ENCODE data around the gene FBLN5.

FBLN5 gene

DNA sequence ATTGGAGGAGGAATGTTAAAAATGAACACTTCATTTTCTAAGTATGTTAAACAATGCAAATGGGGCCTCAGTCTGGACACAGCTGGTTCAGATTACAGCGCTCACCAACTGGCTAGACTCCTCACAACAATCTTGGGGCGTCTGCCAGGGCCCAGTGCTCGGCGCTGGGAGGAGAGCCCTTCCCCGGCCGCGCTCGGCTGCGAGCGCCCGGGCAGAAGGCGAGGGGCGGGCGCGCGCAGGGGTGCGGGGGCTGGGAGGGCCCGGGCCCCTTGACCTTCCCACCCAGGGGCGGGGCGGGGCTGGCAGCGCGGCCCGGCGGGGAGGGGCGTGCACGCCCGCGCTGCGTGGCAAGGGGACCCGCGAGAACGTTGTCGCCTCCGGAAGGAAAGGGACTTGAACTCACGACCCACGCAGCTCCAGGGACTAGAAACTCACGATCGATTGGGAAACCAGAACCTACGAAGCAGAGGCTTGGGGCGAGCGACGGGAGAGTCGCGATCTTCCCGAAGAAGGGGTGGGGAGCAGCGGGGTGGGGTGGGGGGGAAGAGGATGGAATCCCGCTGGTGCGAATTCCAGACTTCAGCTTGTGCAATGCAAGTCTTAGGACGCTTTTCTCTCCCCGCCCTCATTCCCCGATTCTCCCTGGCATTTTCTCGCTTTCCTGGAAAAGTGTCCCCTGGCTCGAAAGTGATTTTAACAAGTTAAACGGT, at the start of gene FBLN5:
FBLN5 (minus strand) TSS at position 220 of the 710 bp plus-strand sequence. CDS start 465 bp downstream, outside the sequence.
- peak; percentile 19 for DNase-seq (ENCODE audit: low read depth)

- DNase-seq (ENCODE audit: low read depth): no peak
Measured at GRCh38 chr14:91996948-91997371, 49.5 kb upstream of the FBLN5 start.

- no peak for DNase-seq (ENCODE audit: low read depth)
Measured at GRCh38 chr14:91987192-91987591, 39.7 kb upstream of the FBLN5 start.

DNA sequence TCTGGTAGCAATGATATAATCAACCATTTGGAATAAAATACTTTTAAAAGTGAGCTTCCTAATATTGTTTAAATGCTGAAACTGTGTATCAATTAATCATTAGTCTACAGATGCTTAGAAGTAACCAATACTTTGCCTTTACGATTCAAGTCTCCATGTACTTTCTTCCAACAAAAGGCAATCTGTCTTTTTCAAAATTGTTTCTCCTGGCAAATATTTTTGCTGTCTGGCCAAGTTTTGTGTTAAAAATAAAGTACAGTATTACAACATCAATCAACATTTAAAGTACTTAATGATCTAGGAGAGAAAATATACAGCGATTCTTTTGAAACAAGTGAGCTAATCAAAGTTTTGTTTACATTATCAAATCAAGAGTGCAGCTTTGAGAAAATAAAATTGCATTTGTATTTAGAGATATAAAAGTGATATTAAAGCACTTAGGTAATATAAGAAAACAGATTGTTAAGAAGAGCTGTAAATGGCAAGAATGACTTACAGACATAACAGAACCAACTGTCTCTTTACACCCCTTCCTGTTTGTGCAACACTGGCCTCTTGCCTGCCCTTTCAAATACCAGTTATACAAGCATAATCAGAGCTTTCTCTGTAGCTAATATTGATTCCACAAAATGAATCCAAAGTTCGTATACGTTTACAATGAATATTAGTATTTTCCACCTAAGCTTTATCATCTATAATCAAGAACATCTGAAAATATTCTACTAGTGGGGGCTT, 38.2 kb upstream of the FBLN5 start:
- DNase-seq (ENCODE audit: low read depth): no peak

- DNase-seq (ENCODE audit: low read depth): no peak
Measured at GRCh38 chr14:91985008-91985407, 37.5 kb upstream of the FBLN5 start.

GRCh38 chr14:91983588-91983987, 36.1 kb upstream of the FBLN5 start:
- DNase-seq (ENCODE audit: low read depth): no peak

DNA sequence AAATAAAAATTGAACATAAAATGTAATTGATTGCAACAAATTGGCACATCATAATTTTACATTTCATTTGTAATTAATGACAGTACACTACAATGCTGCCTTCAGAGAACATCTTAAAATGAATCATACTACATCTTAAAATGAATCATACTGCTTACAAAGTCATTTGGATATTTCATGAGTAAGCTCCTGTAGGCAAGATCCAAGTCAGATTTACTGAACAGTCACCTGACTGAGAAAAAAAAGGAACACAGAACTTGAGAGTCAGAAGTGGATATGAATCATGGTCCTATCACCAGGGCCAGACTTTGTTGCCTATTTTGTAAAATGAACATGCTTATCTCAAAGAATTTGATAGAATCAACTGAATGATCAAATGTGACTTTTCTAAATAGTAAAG, 32.7 kb upstream of the FBLN5 start:
- DNase-seq (ENCODE audit: low read depth): no peak

DNA sequence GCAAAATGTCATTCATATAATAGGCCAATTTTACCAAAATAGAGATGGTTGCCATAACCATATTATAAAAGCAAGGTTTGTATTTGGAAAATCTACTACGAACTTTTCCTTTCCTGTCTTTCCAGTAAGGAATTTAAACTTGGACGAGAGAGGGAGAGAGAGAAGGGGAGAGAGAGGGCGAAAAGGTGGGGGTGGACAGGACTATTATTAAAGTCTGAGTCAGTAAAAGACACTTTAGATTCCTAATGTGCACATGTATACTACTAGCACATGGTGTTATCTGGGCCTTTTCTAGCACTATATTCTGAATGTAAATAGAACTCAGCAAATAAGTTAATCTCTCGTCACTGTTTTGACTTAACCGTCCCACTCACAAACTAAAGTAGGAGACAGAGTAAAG, 30.4 kb upstream of the FBLN5 start:
- no peak for DNase-seq (ENCODE audit: low read depth)

GRCh38 chr14:91975763-91976162, 28.3 kb upstream of the FBLN5 start:
- DNase-seq (ENCODE audit: low read depth): no peak

GRCh38 chr14:91971188-91971778, 23.8 kb upstream of the FBLN5 start:
- DNase-seq (ENCODE audit: low read depth): no peak

DNA sequence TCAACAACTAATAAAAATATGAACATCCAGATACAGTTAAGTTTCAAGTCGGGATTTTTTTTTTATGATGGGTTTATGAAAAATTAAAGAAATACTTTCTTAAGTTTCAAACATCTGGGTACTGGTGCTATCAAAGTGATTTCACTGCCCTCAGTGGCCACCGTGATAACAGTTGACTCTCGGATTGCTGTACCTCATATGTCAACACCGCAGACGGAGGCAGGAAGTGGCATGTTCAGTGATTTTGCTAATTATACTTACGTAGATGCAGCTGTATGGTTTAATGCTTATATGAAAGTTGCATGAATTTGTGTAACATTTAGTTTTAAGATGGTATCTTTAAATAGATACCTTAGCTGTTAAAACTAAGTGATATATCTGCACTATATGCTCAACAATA, 20.8 kb upstream of the FBLN5 start:
- DNase-seq (ENCODE audit: low read depth): no peak

DNA sequence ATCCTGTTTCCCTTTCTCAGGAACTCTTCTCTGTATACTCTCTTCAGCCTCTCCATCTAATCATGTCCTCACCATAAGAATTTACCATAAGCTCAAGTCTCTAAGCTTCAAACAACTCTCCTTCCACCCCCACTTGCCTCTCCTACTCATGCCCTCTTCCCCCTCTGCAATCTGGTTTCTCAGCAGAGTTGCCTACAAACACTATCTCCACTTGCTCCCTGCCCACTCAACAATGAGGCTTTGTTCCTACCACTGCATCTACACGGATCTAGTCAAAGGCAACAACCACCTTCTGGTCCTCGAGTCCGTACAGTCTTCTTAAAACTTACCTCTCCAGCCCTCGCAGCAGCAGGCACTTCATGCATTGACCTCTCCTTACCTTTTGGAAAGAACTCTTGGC, 17.2 kb upstream of the FBLN5 start:
- DNase-seq (ENCODE audit: low read depth): no peak

GRCh38 chr14:91964011-91964410, 16.5 kb upstream of the FBLN5 start:
- no peak for DNase-seq (ENCODE audit: low read depth)

GRCh38 chr14:91963465-91963864, 16.0 kb upstream of the FBLN5 start:
- DNase-seq (ENCODE audit: low read depth): no peak

DNA sequence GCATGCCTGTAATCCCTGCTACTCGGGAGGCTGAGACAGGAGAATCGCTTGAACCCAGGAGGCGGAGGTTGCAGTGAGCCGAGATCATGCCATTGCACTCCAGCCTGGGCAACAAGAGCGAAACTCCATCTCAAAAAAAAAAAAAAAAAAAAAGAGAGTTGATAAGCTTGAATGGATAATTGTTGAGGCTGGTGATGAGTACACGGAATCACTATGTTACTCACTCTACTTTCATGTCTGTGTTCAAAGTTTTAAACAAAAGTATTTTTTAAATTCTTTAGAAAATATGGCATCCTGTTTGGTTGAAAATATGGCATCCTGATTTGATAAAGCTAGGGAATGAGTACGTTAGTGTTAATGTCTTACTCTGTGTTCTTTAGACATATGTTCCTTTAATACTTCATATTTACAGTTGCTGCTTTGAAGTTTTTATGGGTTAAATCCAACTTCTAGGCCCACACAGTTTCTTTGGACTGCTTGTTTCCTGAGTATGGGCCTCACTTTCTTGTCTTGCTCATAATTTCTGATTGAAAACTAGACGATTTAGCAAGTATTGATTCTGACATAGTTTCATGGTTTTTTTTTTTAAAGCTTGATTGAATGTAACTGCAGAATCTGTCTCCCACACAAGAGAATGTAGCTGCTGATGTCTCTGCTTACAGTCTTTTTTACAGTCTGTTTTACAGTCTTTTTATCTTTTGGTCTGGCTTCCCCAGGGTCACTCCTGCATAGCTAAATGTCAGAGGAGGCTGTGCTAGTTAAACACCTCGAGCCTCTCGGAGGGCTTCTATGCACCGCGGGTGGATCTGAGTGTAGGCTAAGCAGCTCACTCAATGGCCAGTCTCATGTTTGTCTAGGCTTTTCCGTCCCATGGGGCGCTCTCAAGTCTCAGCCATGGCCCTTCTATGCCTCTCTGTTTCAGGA, 14.1 kb upstream of the FBLN5 start:
- no peak for DNase-seq (ENCODE audit: low read depth)

GRCh38 chr14:91957876-91958313, 10.4 kb upstream of the FBLN5 start:
- DNase-seq (ENCODE audit: low read depth): no peak

GRCh38 chr14:91956616-91957015, 9.1 kb upstream of the FBLN5 start:
- no peak for DNase-seq (ENCODE audit: low read depth)

GRCh38 chr14:91955168-91955567, 7.7 kb upstream of the FBLN5 start:
- no peak for DNase-seq (ENCODE audit: low read depth)

- DNase-seq (ENCODE audit: low read depth): no peak
Measured at GRCh38 chr14:91953170-91953985, 5.9 kb upstream of the FBLN5 start.

DNA sequence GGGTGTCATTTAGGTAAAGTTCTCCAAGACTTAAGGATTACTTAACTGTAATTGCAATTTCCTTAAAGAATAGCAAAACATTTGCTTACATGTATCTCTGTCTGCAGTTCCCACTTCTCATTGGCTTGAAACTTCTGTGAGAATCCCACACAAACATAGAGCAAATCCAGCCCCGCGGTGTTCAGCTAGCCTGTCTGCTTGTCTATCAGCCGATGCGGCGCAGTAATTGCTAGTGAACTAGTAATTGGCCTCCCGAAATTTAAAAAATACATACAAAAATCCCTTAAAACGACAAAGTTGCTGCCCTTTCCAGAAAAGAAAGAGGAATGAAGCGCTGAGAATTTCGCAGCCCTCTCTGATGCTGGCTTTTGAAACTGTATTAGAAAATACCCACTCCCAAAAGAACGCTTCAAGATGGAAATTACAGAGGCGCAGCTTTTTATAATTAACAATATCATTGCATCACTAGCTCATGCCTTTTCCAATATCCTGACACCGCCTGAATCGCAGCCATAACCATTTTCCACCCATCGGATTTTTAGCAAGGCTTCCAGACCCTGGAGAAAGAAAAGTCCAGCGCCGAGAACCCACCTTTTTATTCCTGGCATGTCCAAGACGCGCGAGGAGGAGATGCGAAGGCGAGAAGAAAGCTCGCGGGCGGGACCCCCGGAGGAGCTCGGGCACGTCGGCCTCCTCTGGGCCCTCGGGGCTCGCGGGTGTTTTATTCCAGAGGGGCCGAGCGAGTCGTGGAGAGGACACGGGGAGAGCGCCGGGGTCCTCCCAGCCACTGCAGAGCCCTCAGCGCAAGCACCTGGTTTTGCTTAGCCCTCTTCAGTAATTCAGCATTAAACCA, 646 bp downstream of the FBLN5 start:
- no peak for DNase-seq (ENCODE audit: low read depth)

Measured in activated T-helper 9 cell treated with anti-CD3 and anti-CD28 coated beads, Interleukin-2, amount 50 U/mL, for 16 hours (primary cell).